ENCODE measurements around the gene RASA2.

The RASA2 gene

GRCh38 chr3:141659821-141660613 is 173.2 kb downstream of the RASA2 start:
- H4K20me1 ChIP-seq: no peaks in the 10 kb centered on the region
- H3K36me3 ChIP-seq: no peaks in the 10 kb centered on the region
- TF ChIP-seq Cebpa-rat (IDR thresholded peaks at IDR 0.05): no peak
- no peaks in the 10 kb centered on the region for H3K4me1 ChIP-seq
- H3K9ac ChIP-seq: no peak overlapping the region
- no peak overlapping the region for H3K27ac ChIP-seq
- H3K4me2 ChIP-seq: no peak overlapping the region
- peaks cover 33% of the 10 kb centered on the region for H3K9me3 ChIP-seq
- 0 out of 2 replicates have a peak, but pooled peaks cover 2% of the 10 kb centered on the region for H3K27me3 ChIP-seq
- no peak overlapping the region for H3K4me3 ChIP-seq

GRCh38 chr3:141660614-141660947 is 173.8 kb downstream of the RASA2 start:
- TF ChIP-seq Cebpa-rat (IDR thresholded peaks at IDR 0.05): no peak
- H3K9ac ChIP-seq: no peak overlapping the region
- H3K4me1 ChIP-seq: no peaks in the 10 kb centered on the region
- no peak overlapping the region for H3K4me3 ChIP-seq
- H3K9me3 ChIP-seq: peaks cover 33% of the 10 kb centered on the region
- H3K36me3 ChIP-seq: no peaks in the 10 kb centered on the region
- H4K20me1 ChIP-seq: no peaks in the 10 kb centered on the region
- no peak overlapping the region for H3K27ac ChIP-seq
- 0 out of 2 replicates have a peak, but pooled peaks cover 2% of the 10 kb centered on the region for H3K27me3 ChIP-seq
- no peak overlapping the region for H3K4me2 ChIP-seq

GRCh38 chr3:141661229-141662196 is 174.7 kb downstream of the RASA2 start:
- peaks cover 36% of the 10 kb centered on the region for H3K9me3 ChIP-seq
- no peaks in the 10 kb centered on the region for H3K4me1 ChIP-seq
- H3K9ac ChIP-seq: no peak overlapping the region
- H3K36me3 ChIP-seq: no peaks in the 10 kb centered on the region
- 0 out of 2 replicates have a peak, but pooled peaks cover 2% of the 10 kb centered on the region for H3K27me3 ChIP-seq
- TF ChIP-seq Cebpa-rat (IDR thresholded peaks at IDR 0.05): no peak
- H3K27ac ChIP-seq: no peak overlapping the region
- no peak overlapping the region for H3K4me2 ChIP-seq
- no peaks in the 10 kb centered on the region for H4K20me1 ChIP-seq
- no peak overlapping the region for H3K4me3 ChIP-seq

- Histone ChIP-seq H3K27me3 (0 out of 2 replicates have a peak, but pooled peaks cover 2% of the 10 kb centered on the region), H3K36me3 (no peaks in the 10 kb centered on the region), H3K9ac (no peak overlapping the region), H3K9me3 (peaks cover 39% of the 10 kb centered on the region), H3K4me2 (no peak overlapping the region), H3K4me3 (no peak overlapping the region), H3K4me1 (no peaks in the 10 kb centered on the region), H3K27ac (no peak overlapping the region), H4K20me1 (no peaks in the 10 kb centered on the region)
- TF ChIP-seq Cebpa-rat (IDR thresholded peaks at IDR 0.05): no peak
Measured at GRCh38 chr3:141663993-141664392, 177.2 kb downstream of the RASA2 start.
